AG04449 (cell line): ENCODE measurements around the gene MON2.

Experiments
- CTCF ChIA-PET: fragments of 350-600 bp; formaldehyde crosslinking; extraction: SDS; loops from one replicate; lab custom pipeline; 2021; ENCODE audit warnings: antibody characterized with exemption; lab: Yijun Ruan, JAX
- POLR2A ChIA-PET: fragments of 400-600, 350-600 bp; formaldehyde crosslinking; extraction: SDS; loops from one replicate; lab custom pipeline; 2020; ENCODE audit warnings: antibody characterized with exemption, inconsistent platforms; lab: Yijun Ruan, JAX
- DNase-seq: peaks from one replicate; pipeline ENCODE4 v3.0.0-alpha.2; 2010; ENCODE audit warnings: low read depth, low spot score
- H3K4me3 ChIP-seq: 2 replicates; pipeline ENCODE4 v1.5.1; 2011; ENCODE audit warnings: low read depth, mild to moderate bottlenecking, control low read depth, low read length
- CTCF ChIP-seq: IDR thresholded peaks from one replicate; pipeline ENCODE4 v1.5.1; 2011; ENCODE audit warnings: mild to moderate bottlenecking, moderate library complexity, low read length, control low read depth, inconsistent platforms; ENCODE audit not compliant: insufficient read depth; ENCODE audit errors: missing control alignments

MON2 gene

GRCh38 chr12:62466594-62467491 lies at the start of gene MON2:
TSS of gene MON2 (plus strand) at chr12:62466826. CDS start at chr12:62467208, 382 bp downstream.
- H3K4me3 ChIP-seq, result peak within 1 kb of the TSS; percentile 96
- CTCF ChIA-PET, result interaction anchor here (0.8 to 3.9 kb wide), 6 partner anchors 19 to 809 kb away, joined by 3 to 30 read pairs (median 4); partner anchors contain the start of gene USP15
- DNase-seq, result no peak
- no peak for TF ChIP-seq CTCF
- POLR2A ChIA-PET, result interaction anchor here (0.8 to 1.3 kb wide), 3 partner anchors 15 to 71 kb away, joined by 3 to 4 read pairs (median 3); no protein-coding TSS in a partner anchor

GRCh38 chr12:62426089-62426488 lies 40.5 kb upstream of the MON2 start:
- ChIA-PET CTCF (interaction anchor here (1.1 to 1.5 kb wide), 2 partner anchors 11 to 12 kb away, joined by 5 to 6 read pairs; no protein-coding TSS in a partner anchor), POLR2A (no interaction called here)
- no peak for TF ChIP-seq CTCF
- no peak overlapping the region for H3K4me3 ChIP-seq
- DNase-seq, result no peak

GRCh38 chr12:62429457-62429856 lies 37.2 kb upstream of the MON2 start:
- DNase-seq, result no peak
- ChIA-PET CTCF (interaction anchor here (1.3 kb wide), 1 partner anchor 9 kb away, joined by 4 read pairs; no protein-coding TSS in a partner anchor), POLR2A (no interaction called here)
- TF ChIP-seq CTCF, result no peak
- H3K4me3 ChIP-seq, result no peak overlapping the region

- POLR2A ChIA-PET, result no interaction called here
- CTCF ChIA-PET, result interaction anchor here (0.6 to 8.1 kb wide), 20 partner anchors 10 to 635 kb away, joined by 3 to 229 read pairs (median 4); partner anchors contain the start of genes MON2 and USP15
- DNase-seq, result no peak
- no peak for TF ChIP-seq CTCF
- H3K4me3 ChIP-seq, result peak overlapping the region; percentile 62
Observed at GRCh38 chr12:62434494-62435302, 31.9 kb upstream of the MON2 start.

- ChIA-PET CTCF (interaction anchor here (0.7 to 8.1 kb wide), 30 partner anchors 9 to 634 kb away, joined by 3 to 229 read pairs (median 4); partner anchors contain the start of genes MON2 and USP15), POLR2A (no interaction called here)
- H3K4me3 ChIP-seq, result peak overlapping the region; percentile 62
- DNase-seq, result no peak
- peak; percentile 74 for TF ChIP-seq CTCF
Observed at GRCh38 chr12:62435303-62436163, 31.1 kb upstream of the MON2 start.
